Measurements from ENCODE around the gene DOCK3. TPM values are rescaled to one million over a fixed set of nuclear protein-coding genes. Genes with fewer than 3 reads are reported as not detected.
A peak's percentile ranks its signal among the peaks of the same experiment; 100 is the strongest.

Gene DOCK3
- total RNA-seq, 1 experiment from 2014 or later: 8.3 TPM

- no peak overlapping the region for H3K27ac Mint-ChIP-seq
- no peak overlapping the region for H2AK5ac ChIP-seq (ENCODE audit: insufficient read length, low read length)
Measured at GRCh38 chr3:51311055-51311454, 636.3 kb downstream of the DOCK3 start.

More at GRCh38 chr3:51311055-51311454, 636.3 kb downstream of the DOCK3 start:
- Histone ChIP-seq H3K9me3 (ENCODE audit: control insufficient read depth, low read depth, low read length) (no peaks in the 10 kb centered on the region), H4K5ac (ENCODE audit: insufficient read length, low read depth, low read length) (no peak overlapping the region), H2BK5ac (ENCODE audit: insufficient read length, low read length) (no peak overlapping the region), H3K14ac (ENCODE audit: insufficient read depth, low read length) (no peak overlapping the region), H3K27ac (ENCODE audit: insufficient read length, low read depth, low read length) (no peak overlapping the region), H3K79me2 (ENCODE audit: insufficient read depth, low read length) (no peaks in the 10 kb centered on the region), H3K56ac (ENCODE audit: insufficient read length, low read depth, low read length) (no peak overlapping the region), H3K27me3 (ENCODE audit: insufficient read depth, low read length) (no peaks in the 10 kb centered on the region; the same call in 1 of the 2 replicates), H3K23me2 (ENCODE audit: insufficient read length, low read depth, low read length, poor library complexity, severe bottlenecking) (no peaks in the 10 kb centered on the region), H2AFZ (ENCODE audit: low read length) (no peak overlapping the region), H3K23ac (ENCODE audit: insufficient read length, low read depth, low read length) (no peak overlapping the region), H4K20me1 (ENCODE audit: control insufficient read depth, insufficient read depth, insufficient read length) (no peaks in the 10 kb centered on the region), H3K9ac (ENCODE audit: extremely low read depth, insufficient read length, low read length) (no peak overlapping the region), H3K79me1 (ENCODE audit: insufficient read depth, low read depth, low read length, poor library complexity, severe bottlenecking) (no peaks in the 10 kb centered on the region), H2BK12ac (ENCODE audit: insufficient read length, low read depth, low read length) (no peak overlapping the region), H2BK120ac (ENCODE audit: low read depth, low read length, poor library complexity, severe bottlenecking) (no peak overlapping the region), H3K18ac (ENCODE audit: insufficient read length, low read depth, low read length) (no peak overlapping the region), H2BK15ac (ENCODE audit: low read depth, low read length) (no peak overlapping the region), H2BK20ac (ENCODE audit: low read depth, low read length, poor library complexity, severe bottlenecking) (no peak overlapping the region), H4K8ac (replicated peaks; ENCODE audit: insufficient read length, low read depth, low read length) (no peak overlapping the region), H3K4me1 (ENCODE audit: insufficient read depth, low read length) (no peaks in the 10 kb centered on the region), H3K4ac (ENCODE audit: low read depth, low read length) (no peak overlapping the region), H3K4me2 (ENCODE audit: insufficient read depth, insufficient read length, low read length) (no peak overlapping the region), H4K91ac (ENCODE audit: insufficient read length, low read depth, low read length) (no peak overlapping the region), H3T11ph (ENCODE audit: low read length) (no peak overlapping the region)
- DNase-seq: no peak
- H3K4me3 Mint-ChIP-seq: no peak overlapping the region
- no CpG with 5 or more reads among the region's 1 CpG for WGBS (ENCODE audit: extremely low coverage, insufficient read length, low lambda C conversion rate)
- H3K9me3 Mint-ChIP-seq: peaks cover 5 to 9% of the 10 kb centered on the region in 2 experiments; a peak in 4 of 5 replicates
- H3K4me1 Mint-ChIP-seq: no peaks in the 10 kb centered on the region; a peak in 1 of 4 replicates
- TF ChIP-seq, protein P1, sequence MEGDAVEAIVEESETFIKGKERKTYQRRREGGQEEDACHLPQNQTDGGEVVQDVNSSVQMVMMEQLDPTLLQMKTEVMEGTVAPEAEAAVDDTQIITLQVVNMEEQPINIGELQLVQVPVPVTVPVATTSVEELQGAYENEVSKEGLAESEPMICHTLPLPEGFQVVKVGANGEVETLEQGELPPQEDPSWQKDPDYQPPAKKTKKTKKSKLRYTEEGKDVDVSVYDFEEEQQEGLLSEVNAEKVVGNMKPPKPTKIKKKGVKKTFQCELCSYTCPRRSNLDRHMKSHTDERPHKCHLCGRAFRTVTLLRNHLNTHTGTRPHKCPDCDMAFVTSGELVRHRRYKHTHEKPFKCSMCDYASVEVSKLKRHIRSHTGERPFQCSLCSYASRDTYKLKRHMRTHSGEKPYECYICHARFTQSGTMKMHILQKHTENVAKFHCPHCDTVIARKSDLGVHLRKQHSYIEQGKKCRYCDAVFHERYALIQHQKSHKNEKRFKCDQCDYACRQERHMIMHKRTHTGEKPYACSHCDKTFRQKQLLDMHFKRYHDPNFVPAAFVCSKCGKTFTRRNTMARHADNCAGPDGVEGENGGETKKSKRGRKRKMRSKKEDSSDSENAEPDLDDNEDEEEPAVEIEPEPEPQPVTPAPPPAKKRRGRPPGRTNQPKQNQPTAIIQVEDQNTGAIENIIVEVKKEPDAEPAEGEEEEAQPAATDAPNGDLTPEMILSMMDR (conservative IDR thresholded peaks at IDR 0.05): peak; percentile 63
- H3K27me3 Mint-ChIP-seq (ENCODE audit: low read depth): no peaks in the 10 kb centered on the region
- H3K36me3 Mint-ChIP-seq (ENCODE audit: insufficient read depth in 1 of 3, low read depth in 3 of 3): peaks cover 4 to 25% (median 15%) of the 10 kb centered on the region in 3 experiments; a peak in 5 of 7 replicates

All from H9 (cell line).